NB4 (cell line): ENCODE measurements around the gene EEF1A2.

Experiments used
- DNase-seq: peaks from one replicate; pipeline ENCODE4 v3.0.0; 2010; ENCODE audit warnings: low read depth
- H3K4me3 ChIP-seq: one replicate; pipeline ENCODE4 v1.5.1; 2011; ENCODE audit warnings: mild to moderate bottlenecking, low read depth, low read length, moderate library complexity
- MYC ChIP-seq: IDR thresholded peaks from 2 replicates; pipeline ENCODE4 v1.6.1; 2011; ENCODE audit warnings: low read depth, low read length
- POLR2A ChIP-seq: IDR thresholded peaks from 2 replicates; pipeline ENCODE4 v1.6.1; 2011; ENCODE audit warnings: mild to moderate bottlenecking; ENCODE audit not compliant: insufficient read length; ENCODE audit errors: extremely low read depth
- TF ChIP-seq, protein P1 (sequence below): IDR thresholded peaks from 2 replicates; pipeline ENCODE4 v1.6.1; 2011; ENCODE audit warnings: low read depth, low read length
- TF ChIP-seq, protein P2 (sequence below): IDR thresholded peaks from one replicate; pipeline ENCODE4 v1.5.1; 2012; ENCODE audit warnings: low read depth, low read length

Gene EEF1A2

DNA sequence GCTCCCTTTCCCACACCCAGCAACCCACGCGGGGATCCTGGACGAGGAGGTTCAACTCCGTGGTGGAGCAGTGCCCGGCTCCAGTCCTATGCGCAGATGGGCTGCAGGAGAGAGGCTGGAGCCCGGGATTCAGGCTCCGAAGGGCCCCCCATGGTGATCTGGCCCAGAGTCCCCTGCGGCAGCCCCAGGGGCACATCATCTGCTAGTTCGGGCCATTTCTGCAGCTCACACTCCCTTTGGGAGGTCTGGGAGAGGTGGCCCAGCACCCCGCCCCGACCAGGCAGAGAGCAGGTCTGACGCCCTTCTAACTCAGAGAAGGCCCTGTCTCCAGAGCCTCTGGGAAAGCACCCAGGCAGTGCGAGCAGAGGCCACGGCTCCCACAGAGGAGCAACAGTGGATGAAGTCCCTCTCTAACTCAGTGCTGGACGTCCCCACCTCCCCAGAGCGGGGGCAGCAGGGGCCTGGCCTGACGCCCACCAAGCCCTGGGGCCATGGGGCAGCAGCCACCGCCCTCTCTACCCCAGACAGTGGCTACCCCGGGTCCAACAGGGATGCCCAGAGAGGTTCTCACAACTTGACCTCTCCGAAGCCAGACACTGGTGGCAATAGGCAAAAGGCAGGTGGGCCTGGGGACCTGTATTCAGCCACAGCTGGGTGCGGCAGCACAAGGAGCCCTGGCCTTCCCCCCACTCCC lies 29.7 kb downstream of the EEF1A2 start:
- DNase-seq = no peak
- H3K4me3 ChIP-seq = no peak overlapping the region
- TF ChIP-seq, protein P1, sequence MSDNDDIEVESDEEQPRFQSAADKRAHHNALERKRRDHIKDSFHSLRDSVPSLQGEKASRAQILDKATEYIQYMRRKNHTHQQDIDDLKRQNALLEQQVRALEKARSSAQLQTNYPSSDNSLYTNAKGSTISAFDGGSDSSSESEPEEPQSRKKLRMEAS = no peak

DNA sequence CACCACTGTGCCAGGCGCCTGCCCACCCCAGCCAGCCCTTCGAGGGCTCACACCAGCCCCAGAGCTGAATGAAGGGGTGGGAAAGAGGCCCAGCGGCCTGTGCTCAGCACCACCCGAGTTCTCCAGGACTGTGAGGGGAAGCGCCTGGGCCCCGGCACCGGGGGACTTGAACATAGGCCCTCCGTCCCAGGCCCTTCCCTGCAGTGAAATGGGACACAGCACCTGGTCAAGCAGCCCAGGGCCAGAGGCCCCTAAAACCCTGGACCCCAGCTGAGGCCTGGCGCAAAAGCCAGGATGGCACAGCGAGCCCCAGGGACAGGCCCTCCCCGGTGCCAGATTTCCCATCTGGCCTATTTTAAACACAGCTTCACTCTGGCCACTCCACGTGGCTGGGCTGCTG lies 30.5 kb downstream of the EEF1A2 start:
- no peak for DNase-seq
- TF ChIP-seq, protein P2, sequence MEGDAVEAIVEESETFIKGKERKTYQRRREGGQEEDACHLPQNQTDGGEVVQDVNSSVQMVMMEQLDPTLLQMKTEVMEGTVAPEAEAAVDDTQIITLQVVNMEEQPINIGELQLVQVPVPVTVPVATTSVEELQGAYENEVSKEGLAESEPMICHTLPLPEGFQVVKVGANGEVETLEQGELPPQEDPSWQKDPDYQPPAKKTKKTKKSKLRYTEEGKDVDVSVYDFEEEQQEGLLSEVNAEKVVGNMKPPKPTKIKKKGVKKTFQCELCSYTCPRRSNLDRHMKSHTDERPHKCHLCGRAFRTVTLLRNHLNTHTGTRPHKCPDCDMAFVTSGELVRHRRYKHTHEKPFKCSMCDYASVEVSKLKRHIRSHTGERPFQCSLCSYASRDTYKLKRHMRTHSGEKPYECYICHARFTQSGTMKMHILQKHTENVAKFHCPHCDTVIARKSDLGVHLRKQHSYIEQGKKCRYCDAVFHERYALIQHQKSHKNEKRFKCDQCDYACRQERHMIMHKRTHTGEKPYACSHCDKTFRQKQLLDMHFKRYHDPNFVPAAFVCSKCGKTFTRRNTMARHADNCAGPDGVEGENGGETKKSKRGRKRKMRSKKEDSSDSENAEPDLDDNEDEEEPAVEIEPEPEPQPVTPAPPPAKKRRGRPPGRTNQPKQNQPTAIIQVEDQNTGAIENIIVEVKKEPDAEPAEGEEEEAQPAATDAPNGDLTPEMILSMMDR = no peak
- TF ChIP-seq, protein P1 = no peak
- TF ChIP-seq POLR2A = no peak
- no peak for TF ChIP-seq MYC
- no peak overlapping the region for H3K4me3 ChIP-seq

DNA sequence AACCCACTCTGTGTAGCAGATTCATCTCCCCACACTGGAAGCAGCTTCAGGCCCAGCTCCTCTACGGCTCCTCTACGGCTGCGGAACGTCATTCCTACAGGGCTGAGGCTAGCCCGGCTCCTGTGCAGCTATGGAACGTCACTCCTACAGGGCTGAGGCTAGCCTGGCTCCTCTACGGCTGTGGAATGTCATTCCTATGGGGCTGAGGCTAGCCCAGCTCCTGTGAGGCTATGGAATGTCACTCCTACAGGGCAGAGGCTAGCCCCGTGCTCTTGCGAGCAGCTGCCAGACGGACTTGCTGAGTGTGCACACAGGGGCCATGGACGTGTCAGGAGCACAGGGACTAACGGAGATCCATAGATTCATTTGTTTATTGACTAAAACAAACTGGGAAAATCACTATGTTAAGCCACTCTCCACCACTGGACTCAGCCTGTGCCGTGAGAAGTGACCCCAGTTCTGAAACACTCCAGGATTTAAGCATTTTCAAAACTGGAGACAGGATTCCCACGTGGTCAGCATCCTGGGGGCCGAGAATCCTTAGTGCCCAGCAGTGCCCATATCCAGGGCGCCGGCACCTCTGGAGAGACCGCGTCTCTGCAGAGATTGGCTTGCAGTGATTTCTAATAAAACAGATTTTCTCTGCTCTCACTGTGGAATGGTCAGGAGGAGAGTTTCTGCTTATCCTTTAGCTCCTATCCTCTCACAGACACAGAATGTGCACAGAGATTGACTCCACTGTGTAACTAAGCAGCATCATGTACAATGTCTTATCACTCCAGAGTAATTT lies 31.4 kb downstream of the EEF1A2 start:
- no peak for DNase-seq
- TF ChIP-seq POLR2A = no peak
- TF ChIP-seq MYC = no peak
- TF ChIP-seq, protein P2 = no peak
- TF ChIP-seq, protein P1 = no peak
- no peak overlapping the region for H3K4me3 ChIP-seq

GRCh38 chr20:63466861-63467260 lies 32.0 kb downstream of the EEF1A2 start:
- no peak for DNase-seq
- TF ChIP-seq, protein P2 = no peak
- TF ChIP-seq, protein P1 = no peak
- no peak for TF ChIP-seq POLR2A
- no peak for TF ChIP-seq MYC
- no peak overlapping the region for H3K4me3 ChIP-seq

DNA sequence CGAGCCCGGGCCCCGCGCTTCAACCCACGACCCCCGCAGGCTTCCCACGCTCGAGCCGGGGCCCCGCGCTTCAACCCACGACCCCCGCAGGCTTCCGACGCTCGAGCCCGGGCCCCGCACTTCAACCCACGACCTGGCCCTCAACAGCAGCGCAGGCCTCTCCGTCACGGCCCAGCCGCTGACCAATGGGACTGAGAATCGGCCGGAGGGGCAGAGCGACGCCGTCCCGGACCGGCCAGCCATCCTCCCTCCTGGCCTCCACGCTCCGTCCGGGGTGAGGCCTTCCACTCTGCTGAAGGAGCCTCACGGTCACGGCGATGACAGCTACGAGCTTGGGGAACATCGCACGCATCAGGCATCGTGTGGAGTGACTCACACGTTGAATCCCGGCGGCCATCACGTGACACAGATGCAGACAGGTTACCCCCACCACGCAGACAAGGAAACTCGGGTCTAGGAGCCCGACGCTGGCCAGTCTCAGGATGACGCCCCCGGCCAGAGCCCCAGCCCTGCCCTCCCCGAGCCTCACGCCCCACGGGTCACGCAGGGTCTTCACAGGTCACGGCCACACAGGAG lies 32.5 kb downstream of the EEF1A2 start:
- no peak for TF ChIP-seq POLR2A
- TF ChIP-seq MYC = no peak
- TF ChIP-seq, protein P2 = no peak
- TF ChIP-seq, protein P1 = no peak
- DNase-seq = no peak
- no peak overlapping the region for H3K4me3 ChIP-seq
